Body of pancreas (tissue), 4 donors: ENCODE measurements around the gene SCMH1.
"Not testable (repeated sequence)": the region's sequence is repeated elsewhere in the genome, so short reads cannot be mapped to it uniquely, and the experiment has no call there.

ENCODE experiments used
- CTCF ChIP-seq, 7 experiments: fragments of 450-650 bp in 4 of 7; fragments of 200-600 bp in 3 of 7; sonication (generic) in 3 of 7; IDR thresholded peaks; one replicate each; pipeline ENCODE4 v1.5.1; 2016 to 2019; ENCODE audit warnings: antibody characterized with exemption in 7 of 7
- POLR2A ChIP-seq, 3 donors: fragments of 450-650 bp; IDR thresholded peaks; one replicate each; pipeline ENCODE4 v1.6.1; 2016; ENCODE audit warnings: antibody characterized with exemption in 3 of 3, mild to moderate bottlenecking in 2 of 3

- TF ChIP-seq CTCF, POLR2A (IDR thresholded peaks at IDR 0.05): not testable (repeated sequence)
Observed at GRCh38 chr1:41207053-41207452, 35.1 kb downstream of the SCMH1 start.
